Measurements from ENCODE around the gene RMDN2.
A peak's percentile ranks its signal among the peaks of the same experiment; 100 is the strongest.

Gene RMDN2

GRCh38 chr2:37925063-37925897 is at the start of gene RMDN2:
Gene RMDN2, plus strand, starts transcription at chr2:37925287. Its CDS starts 3,991 bp downstream, at chr2:37929278.
- peak; percentile 85 for DNase-seq

DNA sequence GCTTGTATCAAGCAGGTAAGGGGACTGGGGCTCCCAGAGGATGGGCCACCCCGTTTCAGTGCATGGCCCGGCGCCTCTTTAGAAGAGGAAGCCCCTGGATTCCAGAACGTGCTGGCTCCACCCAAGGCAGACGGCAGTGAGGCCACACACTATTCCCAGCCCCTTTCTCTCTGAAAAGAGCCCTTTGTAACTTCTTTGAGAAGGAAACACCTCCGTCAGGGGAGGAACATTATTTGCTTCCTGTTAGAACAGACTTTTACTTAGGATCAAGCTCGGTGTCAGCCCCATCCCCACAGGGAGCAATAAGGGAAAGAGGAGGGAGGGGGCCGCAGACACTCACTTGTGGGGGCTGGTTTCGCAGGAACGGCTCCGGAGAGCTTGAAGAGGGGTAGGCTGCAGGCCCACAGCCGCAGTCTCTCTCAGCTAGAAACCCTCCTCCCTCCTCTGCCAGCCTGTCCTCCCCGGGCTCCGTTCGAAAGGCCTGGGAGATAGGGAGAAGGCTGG is 49.6 kb upstream of the RMDN2 start:
- DNase-seq, result no peak

DNA sequence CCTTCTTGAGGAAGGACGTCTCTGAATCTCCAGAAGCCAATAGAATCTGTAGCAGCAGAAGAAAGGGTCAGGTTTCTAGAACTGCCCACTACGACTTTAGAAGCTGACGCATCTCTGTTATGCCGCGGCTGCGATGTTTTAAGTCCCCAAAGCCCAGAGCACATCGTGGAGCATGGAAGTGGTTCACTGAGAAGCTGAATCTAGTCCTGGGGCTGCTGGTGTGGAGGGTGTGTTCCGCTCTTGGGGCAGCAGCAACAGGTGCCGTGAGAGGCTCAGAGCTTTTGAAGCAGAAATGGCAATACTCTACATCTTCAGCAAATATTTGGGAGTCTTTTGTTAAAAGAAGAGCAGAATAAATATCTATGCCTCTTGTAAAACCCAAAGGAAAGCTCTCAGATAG is 48.9 kb upstream of the RMDN2 start:
- no peak for DNase-seq

GRCh38 chr2:37877457-37878315 is 47.4 kb upstream of the RMDN2 start:
- DNase-seq, result no peak

DNA sequence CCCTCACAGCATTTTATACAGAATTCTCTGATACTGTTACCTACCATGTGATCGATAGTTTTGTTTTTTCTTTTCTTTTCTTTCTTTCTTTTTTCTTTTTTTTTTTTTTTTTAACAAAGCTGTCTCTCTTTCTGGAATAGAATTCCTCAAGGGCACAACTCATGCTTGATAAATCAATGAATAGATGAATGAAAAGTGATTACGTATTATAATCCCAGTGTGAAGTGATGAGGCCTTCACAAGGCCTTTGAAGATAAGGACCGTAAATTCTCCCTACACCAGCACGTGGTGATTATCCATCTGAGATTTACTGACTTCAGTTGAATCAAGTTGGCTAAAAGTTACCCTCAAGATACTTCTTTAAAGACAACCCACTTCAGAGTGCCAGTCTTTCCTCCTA is 46.6 kb upstream of the RMDN2 start:
- no peak for DNase-seq

DNA sequence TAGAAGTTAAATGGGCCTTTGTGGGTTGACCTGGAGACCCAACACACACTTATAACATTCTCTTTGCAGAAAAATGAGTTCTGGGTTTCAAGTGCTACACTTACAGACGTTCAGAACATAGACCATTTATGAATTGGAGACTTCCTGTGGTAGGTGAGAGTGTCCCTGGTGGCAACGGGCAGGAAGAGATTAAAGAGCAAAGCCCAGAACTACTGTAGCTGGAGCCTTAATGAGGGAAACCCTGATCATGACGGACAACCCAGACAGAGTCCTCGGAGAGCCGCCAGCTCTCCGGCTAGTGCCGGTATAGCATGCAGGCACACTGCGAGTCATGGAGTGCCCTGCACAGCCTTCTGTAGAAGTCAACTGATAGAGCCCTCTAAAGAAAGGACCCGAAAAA is 44.5 kb upstream of the RMDN2 start:
- DNase-seq, result no peak

DNA sequence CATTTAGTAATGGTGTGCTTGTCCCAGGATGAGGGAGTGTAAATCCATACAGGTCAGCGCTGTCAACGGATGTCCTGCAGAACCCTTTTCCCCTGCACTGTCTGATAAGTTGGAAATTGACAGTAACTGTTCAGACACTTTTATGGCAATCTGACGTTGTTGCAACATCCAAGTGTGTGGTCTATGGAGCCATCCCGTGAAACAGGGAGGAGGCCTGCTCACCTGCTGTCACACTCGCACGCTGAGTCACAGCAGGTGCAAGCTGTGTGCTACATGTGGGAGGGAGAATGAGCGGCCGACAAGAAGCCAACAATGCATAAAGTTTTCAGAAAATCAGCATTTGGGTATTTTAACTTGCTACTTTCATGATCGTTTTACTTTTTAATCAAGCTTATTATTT is 43.7 kb upstream of the RMDN2 start:
- no peak for DNase-seq

GRCh38 chr2:37882036-37882435 is 43.1 kb upstream of the RMDN2 start:
- no peak for DNase-seq

DNA sequence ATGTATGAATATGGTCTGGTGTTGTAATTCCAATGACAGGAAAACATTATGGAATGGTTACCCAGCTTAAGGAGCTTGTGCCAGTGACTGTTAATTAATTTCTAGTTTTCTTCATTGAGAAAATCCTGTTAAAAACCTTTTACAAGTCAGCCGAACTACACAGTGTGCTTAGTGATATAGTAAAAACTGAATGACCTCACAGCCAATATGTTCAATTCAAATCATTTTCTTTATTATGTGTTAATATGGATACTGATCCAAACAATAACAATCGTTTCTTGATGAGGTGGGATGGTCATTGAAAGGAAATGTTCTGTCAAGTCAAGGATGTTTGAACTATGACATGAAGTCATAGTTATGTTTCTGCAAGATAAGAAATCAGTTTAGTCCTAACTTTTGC is 41.6 kb upstream of the RMDN2 start:
- no peak for DNase-seq

DNA sequence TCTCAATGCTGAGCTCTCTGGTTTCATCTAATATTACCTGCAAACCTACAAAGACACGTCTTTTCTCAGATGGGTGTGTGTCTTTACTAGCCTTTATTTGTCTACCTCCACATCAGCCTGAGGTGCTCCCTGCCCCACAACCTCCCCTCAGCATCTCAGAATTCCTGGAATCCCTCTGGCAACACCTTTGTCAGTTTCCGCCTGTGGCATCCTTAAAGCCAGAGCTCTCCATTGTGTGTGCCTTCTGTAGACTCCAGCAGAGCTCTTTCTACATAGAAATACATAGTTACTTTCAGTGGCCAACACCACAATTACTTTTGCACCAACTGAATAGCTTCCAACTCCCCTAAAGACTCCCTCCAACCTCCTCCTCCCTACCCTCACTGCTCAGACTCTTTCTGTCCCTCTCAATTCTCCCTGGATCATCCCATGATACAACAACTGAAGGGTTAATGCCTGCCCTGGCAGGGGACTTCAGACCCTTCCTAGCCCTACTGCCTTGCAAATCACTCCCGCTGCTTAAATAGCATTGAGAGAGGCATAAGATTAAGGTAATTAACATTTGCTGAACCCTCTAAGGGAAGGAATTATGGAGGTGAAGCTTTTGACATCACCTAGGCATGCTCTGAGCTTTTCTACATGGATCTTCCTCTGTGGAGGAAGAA is 39.6 kb upstream of the RMDN2 start:
- no peak for DNase-seq

DNA sequence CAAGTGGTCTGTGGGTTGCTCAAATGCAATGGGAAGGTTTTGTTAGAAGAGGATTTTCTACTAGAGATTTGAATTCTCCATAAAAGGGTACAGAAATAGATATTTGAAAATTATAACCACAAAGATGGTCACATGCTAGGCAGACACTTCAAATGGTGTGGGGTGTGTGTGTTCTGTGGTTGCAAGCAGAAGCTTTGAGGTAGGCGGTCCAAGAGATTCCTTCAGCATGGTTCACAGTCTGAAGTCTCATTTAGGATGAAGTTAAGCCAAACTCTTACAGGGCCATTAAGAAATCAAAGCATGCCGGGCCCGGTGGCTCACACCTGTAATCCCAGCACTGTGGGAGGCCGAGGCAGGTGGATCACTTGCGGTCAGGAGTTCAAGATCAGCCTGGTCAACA is 38.3 kb upstream of the RMDN2 start:
- no peak for DNase-seq

- no peak for DNase-seq
Observed at GRCh38 chr2:37887286-37887685, 37.8 kb upstream of the RMDN2 start.

DNA sequence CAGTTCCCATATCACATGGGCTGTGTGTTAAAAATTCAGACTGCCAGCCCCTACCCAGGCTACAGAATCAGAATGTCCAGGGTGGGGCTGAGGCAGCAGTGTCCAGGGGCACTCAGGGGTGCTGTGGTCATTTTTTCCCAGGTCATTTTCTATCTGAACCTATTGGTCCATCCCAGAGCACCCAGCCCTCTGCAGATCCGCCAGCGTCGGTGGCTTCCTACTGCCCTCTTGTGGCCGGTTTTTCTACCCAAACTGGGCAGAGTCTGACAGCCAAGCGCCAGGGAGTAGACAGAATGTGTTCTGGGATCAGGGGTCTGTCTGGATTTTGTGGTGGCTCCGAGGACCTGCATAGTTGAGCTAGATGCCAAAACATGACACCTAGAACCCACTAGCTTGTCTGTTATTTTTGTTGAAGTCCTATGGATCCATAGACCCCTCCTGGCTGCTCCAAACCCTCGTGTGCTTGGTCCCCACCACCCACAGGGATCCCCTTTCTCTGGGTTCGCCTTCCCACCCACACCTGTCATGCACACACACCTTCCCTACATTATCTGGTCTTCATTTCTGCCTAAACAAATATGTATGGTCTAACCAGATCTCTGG is 34.1 kb upstream of the RMDN2 start:
- peak; percentile 47 for DNase-seq

DNA sequence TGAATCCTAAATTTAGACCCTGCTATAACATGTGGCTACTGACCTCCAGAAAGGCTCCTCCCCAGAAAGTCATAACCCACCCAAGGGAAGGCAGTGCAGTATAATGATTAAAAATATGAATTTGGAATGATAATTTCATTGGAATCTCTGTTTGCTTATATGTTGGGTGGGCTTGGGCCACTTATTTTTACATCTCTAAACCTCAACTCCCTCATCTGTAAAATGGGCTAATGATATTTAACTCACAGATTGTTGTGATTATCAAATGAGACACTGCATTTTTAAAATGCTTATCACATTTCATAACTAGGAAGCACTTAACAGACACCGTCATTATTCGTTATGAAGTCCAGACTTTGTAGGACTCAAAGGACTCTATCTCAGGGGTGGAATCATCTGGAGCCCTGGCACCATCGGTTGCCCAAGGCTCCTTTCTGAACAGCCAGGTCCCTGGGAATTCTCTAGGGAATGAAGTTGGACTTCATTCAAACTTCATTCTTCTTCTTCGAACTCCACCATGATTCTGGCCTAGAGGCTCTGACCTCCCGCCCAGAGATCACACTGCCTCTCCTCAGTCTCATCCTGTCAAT is 33.1 kb upstream of the RMDN2 start:
- DNase-seq, result no peak

GRCh38 chr2:37892436-37893114 is 32.5 kb upstream of the RMDN2 start:
- no peak for DNase-seq

GRCh38 chr2:37893327-37893726 is 31.8 kb upstream of the RMDN2 start:
- no peak for DNase-seq

DNA sequence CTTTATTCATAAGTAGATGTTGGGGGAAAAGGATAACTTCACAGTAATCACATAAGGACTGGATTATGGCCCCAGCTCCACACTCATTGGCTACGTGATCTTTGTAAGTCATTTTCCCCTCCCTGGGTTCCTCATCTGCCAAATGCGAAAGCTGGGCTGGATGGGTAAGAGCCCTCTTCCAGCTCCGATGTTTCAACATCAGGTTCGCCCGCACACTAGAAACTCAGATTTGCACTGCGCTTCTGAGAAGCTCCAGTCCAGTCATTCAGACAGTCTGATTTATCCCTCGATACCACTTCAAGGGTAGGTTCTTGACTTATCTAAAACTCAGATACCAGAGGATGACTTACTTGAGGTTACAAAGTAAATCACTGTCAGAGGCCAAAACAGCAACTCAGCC is 31.0 kb upstream of the RMDN2 start:
- no peak for DNase-seq

DNA sequence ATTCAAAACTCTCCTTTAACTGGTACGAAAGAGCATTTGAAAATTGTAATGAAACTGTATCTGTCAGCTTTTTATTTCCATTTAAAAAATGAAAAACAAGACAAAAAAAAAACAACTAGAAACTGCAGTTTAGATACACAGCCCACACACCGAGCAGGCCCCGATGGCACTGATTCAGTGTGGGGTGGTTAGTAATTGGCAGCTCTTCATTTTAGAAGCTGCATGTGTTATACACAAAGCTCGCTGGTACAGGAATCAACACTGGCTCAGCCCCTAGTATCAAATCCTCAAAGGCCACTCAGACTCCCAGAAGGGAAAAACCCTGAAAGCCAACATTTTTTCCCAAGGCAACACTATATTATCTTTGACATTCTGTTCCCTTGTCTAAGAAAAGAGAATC is 30.5 kb upstream of the RMDN2 start:
- no peak for DNase-seq

- DNase-seq, result no peak
Observed at GRCh38 chr2:37895140-37895539, 29.9 kb upstream of the RMDN2 start.

DNA sequence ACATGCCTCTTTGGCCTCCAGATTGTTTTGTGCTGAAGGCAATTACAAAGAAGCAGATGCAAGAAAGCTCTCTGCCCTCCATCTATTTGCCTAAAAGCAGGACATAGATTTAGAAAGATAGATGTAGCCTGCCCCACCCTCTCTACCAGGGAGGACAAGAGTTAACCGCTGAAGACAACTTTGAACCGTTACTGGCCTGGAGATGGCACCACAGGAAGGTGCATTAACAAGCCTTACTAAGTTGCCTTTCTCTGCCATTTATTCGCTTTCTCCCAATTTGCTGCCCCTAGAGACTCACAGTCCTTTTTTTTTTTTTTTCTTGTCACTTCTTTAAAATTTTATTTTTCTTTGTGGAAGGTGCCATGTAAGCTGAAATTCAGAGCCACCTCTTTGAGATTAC is 28.8 kb upstream of the RMDN2 start:
- no peak for DNase-seq

- no peak for DNase-seq
Observed at GRCh38 chr2:37897511-37897910, 27.6 kb upstream of the RMDN2 start.

DNA sequence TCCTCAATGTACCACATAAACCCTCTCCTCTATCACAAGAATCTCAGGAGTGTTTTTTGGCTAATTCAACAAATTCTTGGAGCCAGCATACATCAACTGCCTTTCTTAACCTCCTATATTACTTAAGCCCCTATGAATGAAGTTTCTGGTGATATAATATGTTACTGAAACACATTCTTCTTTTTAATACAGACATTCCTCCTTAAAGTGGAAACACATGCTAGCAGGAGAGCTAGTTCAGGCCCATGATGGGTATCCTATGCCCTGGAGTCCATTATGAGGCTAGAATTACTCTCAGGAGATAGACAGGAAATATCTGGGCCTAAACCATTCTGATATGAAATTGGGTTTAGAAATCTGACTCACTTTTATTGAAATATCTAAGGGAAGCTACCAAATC is 26.6 kb upstream of the RMDN2 start:
- DNase-seq, result no peak

All from T1000 (cell line).